Stimulated activated CD8-positive, alpha-beta memory T cell treated with anti-CD3 and anti-CD28 coated beads, Interleukin-4, amount 100 ng/mL, for 1 hour (primary cell): ENCODE data around the gene GPR68.
"Not testable (repeated sequence)": the region's sequence is repeated elsewhere in the genome, so short reads cannot be mapped to it uniquely, and the experiment has no call there.

Source experiments
- DNase-seq, 2 donors: peaks; one replicate each; pipeline ENCODE4 v3.0.0-alpha.2; 2020; ENCODE audit warnings: low read depth in 2 of 2, low spot score in 1 of 2

GPR68 gene

GRCh38 chr14:91254461-91254860 lies 10.0 kb upstream of the GPR68 start:
- DNase-seq, result no peak

DNA sequence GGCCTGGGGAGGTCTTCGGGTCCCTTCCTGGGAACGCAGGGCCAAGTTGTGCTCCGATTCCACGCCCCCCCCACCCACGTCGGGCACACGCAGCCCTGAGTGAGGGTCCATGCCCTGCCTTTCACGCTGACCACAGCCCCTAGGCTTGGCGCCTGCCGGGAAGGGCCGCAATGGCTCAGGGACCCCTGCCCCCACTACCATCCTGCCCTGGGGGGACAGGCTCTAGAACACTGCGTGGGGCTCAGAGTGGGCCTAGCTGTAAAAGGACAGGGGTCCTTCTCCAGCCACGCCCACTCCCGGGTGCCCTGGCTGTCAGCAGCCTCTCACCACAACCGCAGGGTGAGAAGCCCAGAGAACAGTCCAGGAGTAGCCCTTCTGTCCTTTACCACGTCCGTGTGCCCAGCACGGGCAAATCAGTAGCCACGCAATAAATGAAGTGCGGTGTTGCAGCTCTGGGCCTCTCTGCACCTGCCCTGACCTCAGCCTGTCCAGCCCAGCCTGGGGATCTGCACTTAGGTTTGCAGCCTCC lies 9.4 kb upstream of the GPR68 start:
- DNase-seq, result no peak

- DNase-seq, result no peak
Observed at GRCh38 chr14:91252871-91253794, 8.6 kb upstream of the GPR68 start.

DNA sequence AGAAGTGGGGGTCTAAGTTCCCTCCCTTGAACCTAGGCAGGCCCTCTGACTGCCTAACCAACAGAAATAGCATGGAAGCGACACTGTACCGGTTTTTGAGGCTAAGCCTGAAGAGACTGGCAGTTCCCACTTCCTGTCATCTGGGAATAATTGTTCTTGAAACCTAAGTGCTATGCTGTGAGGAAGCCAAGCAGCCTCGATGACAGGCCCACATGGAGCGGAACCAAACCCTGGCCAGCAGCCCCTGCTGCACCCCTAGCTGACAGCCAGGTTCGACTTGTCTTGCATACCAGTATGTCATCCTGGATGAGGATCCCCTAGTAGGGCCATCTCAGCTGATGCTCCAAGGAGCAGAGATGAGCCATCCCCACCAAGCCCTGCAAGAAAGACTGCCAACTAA lies 6.4 kb upstream of the GPR68 start:
- DNase-seq, result no peak

DNA sequence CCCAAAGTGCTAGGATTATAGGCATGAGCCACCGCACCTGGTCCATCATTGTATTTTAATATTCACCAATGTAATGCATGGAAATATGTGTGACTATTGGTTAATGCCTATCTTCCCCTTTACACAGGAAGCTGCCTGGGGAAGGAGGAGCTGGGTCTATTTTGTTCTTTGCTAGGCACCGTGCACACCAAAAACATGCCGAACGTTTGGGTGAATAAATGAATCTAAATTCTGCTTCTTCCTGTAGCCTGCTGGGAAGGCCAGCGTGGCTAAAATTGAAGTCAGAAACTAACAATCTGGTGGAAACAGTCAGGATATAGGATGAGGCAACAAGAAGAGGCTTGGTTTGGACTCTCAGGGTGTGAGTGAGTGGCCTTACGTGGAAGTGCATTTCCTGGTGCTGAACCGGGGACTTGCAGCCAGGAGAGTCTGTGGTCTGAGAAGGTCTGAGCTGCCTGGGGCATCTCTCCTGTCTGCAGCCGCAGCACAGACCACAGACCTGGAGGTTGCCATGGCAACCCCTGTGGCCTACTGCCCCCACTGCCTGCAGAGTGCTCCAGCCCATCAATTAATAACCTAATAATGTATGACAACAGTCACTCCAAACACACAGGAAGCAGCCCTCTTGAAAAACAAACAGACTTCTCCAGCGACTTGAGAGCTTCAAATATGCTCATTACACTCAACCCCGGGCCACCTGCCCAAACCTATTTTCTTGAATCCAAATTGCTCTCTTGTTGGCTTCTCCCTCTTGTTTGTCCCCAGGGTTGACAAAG lies 5.5 kb upstream of the GPR68 start:
- no peak for DNase-seq

DNA sequence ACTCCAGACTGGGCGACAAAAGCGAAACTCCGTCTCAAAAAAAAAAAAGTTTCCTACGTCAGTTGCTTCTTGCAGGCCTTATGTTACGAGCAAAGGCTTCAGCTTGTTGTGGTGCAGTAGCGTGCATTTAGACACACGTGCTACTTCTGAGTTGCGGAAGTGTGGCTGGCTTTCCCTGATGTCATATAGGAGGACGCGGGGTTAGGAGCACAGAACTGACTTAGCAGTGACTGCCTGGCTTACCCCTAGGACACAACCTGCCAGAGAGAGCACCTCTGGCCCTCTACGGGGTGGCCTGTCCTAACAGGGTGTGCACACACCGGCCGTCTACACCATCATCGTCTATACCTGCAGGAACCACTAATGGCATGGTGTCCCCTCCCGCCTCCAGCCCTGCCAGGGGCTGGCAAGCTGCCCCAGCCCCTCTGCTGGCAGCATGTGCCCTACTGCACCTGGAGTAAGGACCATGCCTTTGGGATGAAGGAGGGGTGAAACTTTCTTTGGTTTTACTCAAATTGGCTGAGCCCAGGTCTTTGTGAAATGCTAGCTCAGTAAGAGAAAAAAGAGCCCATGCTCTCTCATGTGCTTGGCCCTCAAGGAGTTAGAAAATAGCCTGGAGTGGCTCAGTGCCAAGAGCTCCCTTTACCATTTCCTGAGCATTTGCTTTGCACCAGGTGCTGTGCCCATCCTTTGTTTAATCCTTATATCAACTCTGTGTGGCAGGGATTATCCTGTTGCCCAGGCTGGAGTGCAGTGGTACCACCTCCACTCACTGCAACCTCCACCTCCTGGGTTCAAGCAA lies 1.7 kb upstream of the GPR68 start:
- DNase-seq, result no peak

GRCh38 chr14:91245616-91246015 lies 1.1 kb upstream of the GPR68 start:
- not testable (repeated sequence) for DNase-seq

DNA sequence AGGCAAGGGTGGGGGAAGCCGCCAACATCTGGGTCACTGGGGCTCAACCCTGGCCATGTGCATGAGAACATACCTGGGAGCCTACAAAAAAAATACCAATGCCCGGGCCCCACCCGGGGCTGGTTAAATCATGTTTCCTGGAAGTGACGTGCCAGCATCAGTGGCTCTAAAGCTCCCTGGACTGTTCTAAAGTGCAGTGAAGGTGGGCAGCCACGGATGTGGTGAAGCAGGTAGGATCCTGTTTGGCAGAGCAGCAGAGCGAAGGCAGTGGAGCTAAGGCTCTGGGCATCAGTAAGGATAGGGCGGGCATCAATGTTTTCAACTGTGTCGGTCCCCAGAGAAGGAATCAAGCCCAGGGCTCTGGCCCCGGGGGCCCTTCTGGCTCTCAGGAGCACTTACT lies 525 bp upstream of the GPR68 start:
- no peak for DNase-seq

DNA sequence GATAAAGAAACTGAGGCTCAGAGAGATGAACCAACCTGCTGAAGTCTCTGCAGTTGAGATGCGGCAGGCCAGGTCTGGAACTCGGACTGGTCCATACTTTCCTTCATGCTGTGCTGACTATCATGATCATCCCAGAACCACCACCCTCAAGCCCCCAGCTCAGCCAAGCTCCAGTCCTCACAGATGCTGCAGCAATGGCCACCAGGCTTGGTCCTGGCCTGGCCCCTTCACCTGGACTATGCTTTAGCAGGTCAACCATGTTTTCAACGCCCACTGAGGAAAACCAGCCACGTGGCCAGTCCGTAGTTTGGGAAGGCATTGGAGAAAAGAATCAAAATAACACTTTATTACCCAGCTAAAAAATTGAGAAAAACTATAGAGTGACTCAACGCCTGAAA lies 1.4 kb downstream of the GPR68 start:
- no peak for DNase-seq

GRCh38 chr14:91242635-91243034 lies 1.9 kb downstream of the GPR68 start:
- no peak for DNase-seq

GRCh38 chr14:91241863-91242262 lies 2.6 kb downstream of the GPR68 start:
- DNase-seq, result no peak

GRCh38 chr14:91238661-91239060 lies 5.8 kb downstream of the GPR68 start:
- no peak for DNase-seq

DNA sequence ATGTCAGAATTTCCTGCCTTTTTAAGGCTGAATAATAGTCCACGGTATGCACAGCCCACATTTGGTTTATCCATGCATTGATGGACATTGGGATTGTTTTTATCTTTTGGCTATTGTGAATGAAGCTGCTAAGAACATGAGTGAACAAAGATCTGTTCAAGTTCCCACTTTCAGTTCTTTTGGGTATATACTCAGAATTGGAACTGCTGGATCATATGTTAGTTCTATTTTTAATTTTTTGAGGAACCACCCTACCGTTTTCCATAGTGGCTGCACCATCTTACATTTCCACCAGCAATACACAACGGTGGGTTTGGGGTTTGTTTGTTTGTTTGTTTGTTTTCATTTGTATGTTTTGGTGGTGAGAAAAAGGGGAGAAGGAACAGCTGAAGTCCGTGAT lies 6.4 kb downstream of the GPR68 start:
- no peak for DNase-seq

- no peak for DNase-seq
Observed at GRCh38 chr14:91237219-91237618, 7.3 kb downstream of the GPR68 start.

DNA sequence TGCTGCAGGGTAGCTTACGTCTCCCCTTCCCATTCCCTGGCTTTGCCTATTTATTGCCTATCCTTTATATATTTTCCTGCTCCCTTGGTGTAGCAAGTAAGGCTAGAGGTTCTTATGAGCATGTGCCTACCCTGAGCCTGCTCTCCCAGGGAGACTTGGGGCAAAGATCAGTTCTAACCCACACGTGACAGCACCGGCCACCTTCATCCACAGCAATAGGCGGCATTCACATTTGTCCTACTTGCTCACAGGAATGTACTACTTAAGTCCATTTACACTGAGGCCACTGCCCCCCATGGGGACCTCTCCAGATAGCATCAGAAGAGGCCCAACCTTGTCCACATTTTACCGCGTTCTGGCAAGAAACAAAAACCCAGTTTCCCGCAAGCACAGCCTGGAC lies 8.7 kb downstream of the GPR68 start:
- no peak for DNase-seq

- no peak for DNase-seq
Observed at GRCh38 chr14:91234791-91235114, 9.8 kb downstream of the GPR68 start.

DNA sequence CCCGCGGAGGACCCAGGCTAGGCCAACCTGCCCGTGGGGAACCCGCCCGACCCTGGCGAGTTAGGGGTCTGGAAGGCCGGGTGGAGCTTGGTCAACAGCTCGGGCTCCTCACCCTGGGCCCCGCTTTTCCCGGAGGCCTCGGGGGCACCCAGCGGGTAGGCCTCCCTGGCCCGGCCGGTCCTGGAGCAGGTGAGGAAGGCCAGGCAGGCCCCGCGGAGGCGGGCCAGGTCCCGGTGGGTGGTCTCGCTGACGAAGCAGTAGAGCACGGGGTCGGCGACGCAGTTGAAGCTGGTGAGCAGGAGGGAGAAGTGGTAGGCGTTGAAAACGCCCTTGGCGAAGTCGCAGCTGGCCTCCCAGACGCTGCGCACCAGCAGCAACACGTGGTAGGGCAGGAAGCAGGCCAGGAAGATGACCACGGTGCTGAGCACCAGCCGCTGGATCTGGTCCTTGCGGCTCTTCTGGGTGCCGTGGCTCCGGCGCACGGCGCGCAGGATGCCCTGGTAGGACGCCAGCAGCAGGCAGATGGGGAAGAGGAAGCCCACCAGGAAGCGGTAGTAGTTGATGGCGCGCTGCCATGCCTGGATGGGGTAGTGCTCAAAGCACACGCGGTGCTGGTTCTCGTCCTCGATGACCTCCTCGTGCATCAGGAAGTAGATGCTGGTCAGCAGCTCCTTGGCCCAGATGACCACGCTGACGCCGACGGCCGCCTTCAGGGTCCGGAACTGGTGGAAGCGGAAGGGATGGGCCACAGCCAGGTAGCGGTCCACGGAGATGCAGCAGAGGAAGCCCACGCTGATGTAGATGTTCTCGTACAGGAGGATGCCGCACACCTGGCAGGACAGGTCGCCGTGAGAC lies 10.3 kb downstream of the GPR68 start:
- DNase-seq, result no peak

DNA sequence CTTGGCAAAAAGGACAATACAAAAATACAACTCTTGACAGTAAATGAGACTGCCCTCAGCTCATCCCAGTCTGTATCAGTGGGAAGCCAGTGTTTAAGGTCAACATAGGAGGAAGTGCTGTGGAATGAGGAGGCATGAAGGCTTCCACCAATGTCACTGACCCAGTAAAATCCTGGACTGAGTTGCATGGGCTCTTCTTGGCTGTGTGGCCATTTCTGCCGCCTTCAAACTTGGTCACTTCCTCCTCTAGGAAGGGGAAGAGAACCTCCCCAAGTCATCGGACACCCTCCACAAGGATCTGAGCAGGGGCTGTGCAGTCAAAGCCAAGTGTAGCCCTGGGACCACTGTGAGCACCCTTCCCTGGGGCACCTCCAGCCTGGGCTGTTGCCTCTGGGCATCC lies 11.9 kb downstream of the GPR68 start:
- DNase-seq, result no peak

DNA sequence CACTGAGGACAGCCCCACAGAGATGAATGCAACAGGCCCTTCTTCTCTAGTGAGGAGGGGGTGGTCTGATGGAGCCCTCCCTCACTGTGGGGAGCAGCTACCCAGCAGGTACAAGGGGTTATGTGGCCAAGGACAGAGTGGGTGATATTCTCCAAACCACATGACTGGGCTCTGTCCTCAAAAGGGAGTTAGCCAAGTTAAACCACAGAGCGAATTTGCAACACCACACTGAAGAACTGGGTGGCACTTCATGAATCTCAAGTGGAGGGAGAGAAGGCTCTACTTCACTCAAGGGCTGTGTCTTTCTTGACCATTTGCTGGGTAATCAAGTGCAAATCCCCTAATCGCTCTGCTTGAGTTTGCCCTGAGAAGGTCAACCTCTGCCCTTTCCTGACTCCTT lies 12.5 kb downstream of the GPR68 start:
- no peak for DNase-seq

DNA sequence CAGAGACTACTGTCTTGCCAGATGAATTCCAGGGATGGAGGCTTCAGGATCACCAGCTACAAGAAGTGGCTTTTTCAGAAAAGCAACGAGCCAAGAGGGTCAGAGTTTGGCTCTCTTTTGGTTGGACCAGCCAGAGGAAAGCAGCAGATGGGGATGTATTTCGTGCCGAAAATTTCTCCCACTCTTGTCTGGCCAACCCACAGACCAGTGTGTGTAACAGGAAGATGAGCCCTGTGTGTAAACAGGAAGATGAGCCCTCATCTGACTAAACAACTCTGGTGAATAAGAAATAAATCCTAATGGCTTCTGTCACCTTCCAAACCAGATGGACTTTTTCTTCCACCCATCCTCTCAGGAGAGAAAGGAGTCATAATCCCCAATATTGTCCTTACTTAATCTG lies 13.1 kb downstream of the GPR68 start:
- no peak for DNase-seq
